IMR-90 (cell line): ENCODE results near the gene TRMT10B. TPM values are rescaled to one million over a fixed set of nuclear protein-coding genes. Genes with fewer than 3 reads are reported as not detected.

ENCODE experiments used
- ATAC-seq: fragments of 200-7000 bp; cut with Tn5 transposase; 2 replicates; pipeline ENCODE4 v1.9.1; 2020; ENCODE audit warnings: low read depth, mild to moderate bottlenecking, moderate library complexity
- BruUV-seq: library from RNA; stranded (reverse); fragments of 400-500 nt; replicated peaks from 2 replicates; lab custom pipeline; 2021; lab: Mats Ljungman, UMichigan
- CTCF ChIA-PET: fragments of 300-600 bp; formaldehyde crosslinking; extraction: SDS; loops from one replicate; lab custom pipeline; 2021; ENCODE audit warnings: antibody characterized with exemption; lab: Yijun Ruan, JAX
- POLR2A ChIA-PET: fragments of 300-600 bp; sonication (Branson Sonifier 250); formaldehyde crosslinking; loops from one replicate; lab custom pipeline; 2022; ENCODE audit warnings: antibody characterized with exemption; ENCODE audit not compliant: unreplicated experiment; lab: Charles Lee
- DNase-seq: peaks from one replicate; pipeline ENCODE4 v3.0.0; 2013
- H2AFZ ChIP-seq: replicated peaks from 2 replicates; pipeline ENCODE3; 2013; ENCODE audit warnings: low read length, mild to moderate bottlenecking; ENCODE audit not compliant: poor library complexity
- H2AK5ac ChIP-seq: 2 replicates; pipeline ENCODE4 v1.6.1; 2013; ENCODE audit warnings: low read depth, low read length, inconsistent platforms
- H2AK9ac ChIP-seq: replicated peaks from 2 replicates; pipeline ENCODE3; 2013; ENCODE audit warnings: mild to moderate bottlenecking, low read depth, low read length, moderate library complexity; ENCODE audit not compliant: poor library complexity
- H2BK120ac ChIP-seq: 2 replicates; pipeline ENCODE4 v1.6.1; 2013; ENCODE audit warnings: low read depth, low read length, inconsistent platforms
- H2BK15ac ChIP-seq: 3 replicates; pipeline ENCODE4 v1.6.1; 2013; ENCODE audit warnings: low read depth, low read length, inconsistent platforms
- H2BK20ac ChIP-seq: 2 replicates; pipeline ENCODE4 v1.6.1; 2013; ENCODE audit warnings: low read depth, mild to moderate bottlenecking, inconsistent platforms, low read length, moderate library complexity
- H2BK5ac ChIP-seq: 2 replicates; pipeline ENCODE4 v1.6.1; 2013; ENCODE audit warnings: mild to moderate bottlenecking, low read depth, low read length, inconsistent platforms; ENCODE audit not compliant: poor library complexity, severe bottlenecking
- H3K14ac ChIP-seq: replicated peaks from 2 replicates; pipeline ENCODE4 v1.6.1; 2013; ENCODE audit warnings: low read depth, low read length, inconsistent platforms
- H3K18ac ChIP-seq: 2 replicates; pipeline ENCODE4 v1.6.1; 2013; ENCODE audit warnings: low read depth, low read length, control low read depth
- H3K23ac ChIP-seq: 2 replicates; pipeline ENCODE4 v1.6.1; 2013; ENCODE audit warnings: low read depth, low read length, inconsistent platforms
- H3K27ac ChIP-seq: 2 replicates; pipeline ENCODE4 v1.5.1; 2013; ENCODE audit warnings: mild to moderate bottlenecking, control low read depth, low read length; ENCODE audit not compliant: insufficient read depth
- H3K27me3 ChIP-seq: 2 replicates; pipeline ENCODE4 v1.6.1; 2013; ENCODE audit warnings: low read length; ENCODE audit not compliant: control insufficient read depth, insufficient read depth
- H3K36me3 ChIP-seq: 2 replicates; pipeline ENCODE4 v1.6.1; 2013; ENCODE audit warnings: low read length, mixed read lengths; ENCODE audit not compliant: control insufficient read depth, insufficient read depth
- H3K4ac ChIP-seq: 2 replicates; pipeline ENCODE4 v1.6.1; 2013; ENCODE audit warnings: low read depth, low read length, inconsistent platforms
- H3K4me1 ChIP-seq: 2 replicates; pipeline ENCODE4 v1.6.1; 2013; ENCODE audit warnings: low read length, mixed read lengths; ENCODE audit not compliant: control insufficient read depth, insufficient read depth
- H3K4me2 ChIP-seq: 2 replicates; pipeline ENCODE4 v1.6.1; 2013; ENCODE audit warnings: low read depth, mild to moderate bottlenecking, control low read depth, low read length, moderate library complexity
- H3K4me3 ChIP-seq: 2 replicates; pipeline ENCODE4 v1.5.1; 2013; ENCODE audit warnings: low read depth, mild to moderate bottlenecking, control low read depth, low read length, moderate library complexity; ENCODE audit not compliant: insufficient read depth
- H3K56ac ChIP-seq: 2 replicates; pipeline ENCODE4 v1.6.1; 2013; ENCODE audit warnings: low read length, inconsistent platforms; ENCODE audit not compliant: insufficient read depth; ENCODE audit errors: extremely low read depth
- H3K79me1 ChIP-seq, 2 experiments: 2 replicates each; pipeline ENCODE4 v1.6.1; 2013; ENCODE audit warnings: low read length in 2 of 2, inconsistent platforms in 1 of 2, low read depth in 1 of 2
- H3K9ac ChIP-seq: 2 replicates; pipeline ENCODE4 v1.6.1; 2013; ENCODE audit warnings: low read depth, low read length, control low read depth
- H3K9me1 ChIP-seq: 2 replicates; pipeline ENCODE4 v1.6.1; 2013; ENCODE audit warnings: low read length, inconsistent platforms; ENCODE audit not compliant: insufficient read depth
- H3K9me3 ChIP-seq: 2 replicates; pipeline ENCODE4 v1.6.1; 2013; ENCODE audit warnings: low read length; ENCODE audit not compliant: control insufficient read depth, insufficient read depth
- H4K20me1 ChIP-seq: 2 replicates; pipeline ENCODE4 v1.6.1; 2013; ENCODE audit warnings: low read length, inconsistent platforms; ENCODE audit not compliant: insufficient read depth
- H4K5ac ChIP-seq: 2 replicates; pipeline ENCODE4 v1.6.1; 2013; ENCODE audit warnings: mild to moderate bottlenecking, low read depth, low read length, control low read depth
- H4K8ac ChIP-seq, 2 experiments: 2 replicates each; pipeline ENCODE4 v1.6.1; 2013; ENCODE audit warnings: low read depth in 2 of 2, low read length in 2 of 2, control low read depth in 1 of 2, inconsistent platforms in 1 of 2
- H4K91ac ChIP-seq: 2 replicates; pipeline ENCODE4 v1.6.1; 2013; ENCODE audit warnings: low read depth, low read length, inconsistent platforms; ENCODE audit not compliant: insufficient read depth
- BHLHE40 ChIP-seq: fragments of 150-350 bp; IDR thresholded peaks from 2 replicates; pipeline ENCODE4 v1.6.1; 2016; ENCODE audit warnings: mild to moderate bottlenecking, low read depth, low read length
- CEBPB ChIP-seq: IDR thresholded peaks from 2 replicates; pipeline ENCODE4 v1.6.1; 2012; ENCODE audit warnings: low read depth, low read length, improper control_type of control experiment
- CHD1 ChIP-seq: IDR thresholded peaks from 2 replicates; pipeline ENCODE4 v1.6.1; 2012; ENCODE audit warnings: low read depth, low read length, improper control_type of control experiment
- CTCF ChIP-seq: conservative IDR thresholded peaks from 2 replicates; pipeline ENCODE4 v1.5.1; 2012; ENCODE audit warnings: mild to moderate bottlenecking, low read depth, low read length, improper control_type of control experiment
- ELK1 ChIP-seq: fragments of 150-350 bp; IDR thresholded peaks from 2 replicates; pipeline ENCODE4 v1.6.1; 2016; ENCODE audit warnings: low read depth, mild to moderate bottlenecking, low read length, moderate library complexity, borderline replicate concordance
- FOS ChIP-seq: fragments of 150-350 bp; IDR thresholded peaks from 2 replicates; pipeline ENCODE4 v1.6.1; 2016; ENCODE audit warnings: low read depth, low read length
- MAFK ChIP-seq: IDR thresholded peaks from 2 replicates; pipeline ENCODE4 v1.6.1; 2012; ENCODE audit warnings: low read depth, low read length, improper control_type of control experiment
- MAZ ChIP-seq: IDR thresholded peaks from 2 replicates; pipeline ENCODE4 v1.6.1; 2012; ENCODE audit warnings: low read depth, mild to moderate bottlenecking, low read length, improper control_type of control experiment, moderate library complexity, borderline replicate concordance
- MXI1 ChIP-seq: IDR thresholded peaks from 2 replicates; pipeline ENCODE4 v1.6.1; 2012; ENCODE audit warnings: low read depth, mild to moderate bottlenecking, low read length, moderate library complexity, borderline replicate concordance
- NFE2L2 ChIP-seq: fragments of 150-350 bp; IDR thresholded peaks from 2 replicates; pipeline ENCODE4 v1.6.1; 2016; ENCODE audit warnings: low read depth, mild to moderate bottlenecking, low read length
- POLR2A ChIP-seq: IDR thresholded peaks from 2 replicates; pipeline ENCODE4 v1.6.1; 2012; ENCODE audit warnings: mild to moderate bottlenecking, low read depth, low read length
- RAD21 ChIP-seq: IDR thresholded peaks from 2 replicates; pipeline ENCODE4 v1.6.1; 2012; ENCODE audit warnings: low read length, improper control_type of control experiment
- RCOR1 ChIP-seq: IDR thresholded peaks from 2 replicates; pipeline ENCODE4 v1.6.1; 2012; ENCODE audit warnings: mild to moderate bottlenecking, low read length, improper control_type of control experiment; ENCODE audit not compliant: insufficient replicate concordance
- RFX5 ChIP-seq: IDR thresholded peaks from 2 replicates; pipeline ENCODE4 v1.8.0; 2012; ENCODE audit warnings: low read depth, mild to moderate bottlenecking, low read length, moderate library complexity
- SMC3 ChIP-seq: fragments of 150-350 bp; IDR thresholded peaks from 2 replicates; pipeline ENCODE4 v1.6.1; 2016; ENCODE audit warnings: low read depth, mild to moderate bottlenecking, antibody characterized with exemption, low read length, moderate library complexity
- USF2 ChIP-seq: fragments of 150-350 bp; IDR thresholded peaks from 2 replicates; pipeline ENCODE4 v1.6.1; 2017; ENCODE audit warnings: mild to moderate bottlenecking, antibody characterized with exemption, low read length, low read depth
- WGBS, 2 experiments: methylation state at CpG; one replicate each; pipeline versions ENCODE4 v1.1.5 to v1.1.7; 2013; ENCODE audit warnings: missing lambda C conversion rate in 2 of 2; ENCODE audit not compliant: insufficient read length in 1 of 2; ENCODE audit errors: extremely low coverage in 2 of 2; 5-methylcytosine and 5-hydroxymethylcytosine counted together
- dilution Hi-C: fragments of 300-500 bp; cut with HindIII; formaldehyde crosslinking; loops from one replicate; pipeline ENCODE4 v1.14.3; 2018; ENCODE audit warnings: low sequenced_read_pairs; ENCODE audit not compliant: unreplicated experiment
- in situ Hi-C: fragments of 300-500 bp; cut with MboI; formaldehyde crosslinking; loops from 3 replicates; pipeline ENCODE4 v1.14.3; 2019; ENCODE audit warnings: low sequenced_read_pairs, inconsistent platforms, mixed read lengths
- intact Hi-C: fragments of 100-400 bp; cut with micrococcal nuclease; formaldehyde crosslinking; loops from 2 replicates; pipeline ENCODE4 v1.10.0; 2022
- polyA plus RNA-seq, 3 experiments: library from polyadenylated mRNA; depleted of rRNA; stranded (reverse); fragments of >200 nt; gene quantifications; 2 replicates each; pipeline ENCODE4 v1.2.3, GENCODE V29; 2012; ENCODE audit warnings: low replicate concordance in 1 of 3
- total RNA-seq: library from RNA; depleted of rRNA; stranded (reverse); fragments of >200 nt; gene quantifications from 2 replicates; pipeline ENCODE4 v1.2.3, GENCODE V29; 2012

The TRMT10B gene
- total and polyA plus RNA-seq, 2 of the 4 experiments (the other 2 are of a cell fraction): 2.3 to 4.5 TPM

- no peak overlapping the region for H2AFZ ChIP-seq
- H3K4ac ChIP-seq: no peak overlapping the region
- H3K4me3 ChIP-seq: no peak overlapping the region
- H3K9me1 ChIP-seq: no peaks in the 10 kb centered on the region
- TF ChIP-seq CTCF (no peak), MAZ (no peak), MAFK (no peak), RAD21 (no peak), BHLHE40 (no peak), NFE2L2 (no peak), FOS (no peak), MXI1 (no peak), CEBPB (no peak), USF2 (no peak), ELK1 (no peak), SMC3 (no peak), RCOR1 (no peak), POLR2A (no peak), CHD1 (no peak), RFX5 (no peak)
- H2BK120ac ChIP-seq: no peak overlapping the region
- no peak overlapping the region for H4K91ac ChIP-seq
- dilution Hi-C loops (no loop called here), intact Hi-C loops (no loop called here), in situ Hi-C loops (no loop called here)
- H2AK5ac ChIP-seq: no peak overlapping the region
- H3K56ac ChIP-seq: no peak overlapping the region
- DNase-seq (no peak), ATAC-seq (no peak)
- H4K8ac ChIP-seq: no peak overlapping the region
- WGBS, 2 experiments: 87% methylated on average over 3 of the region's 5 CpGs; no CpG with 5 or more reads in 1 of the 2 experiments
- no peak overlapping the region for H3K23ac ChIP-seq
- H3K14ac ChIP-seq: no peak overlapping the region
- no peak overlapping the region for H2BK20ac ChIP-seq
- no peak overlapping the region for H3K4me2 ChIP-seq
- no peak overlapping the region for H2AK9ac ChIP-seq
- H2BK5ac ChIP-seq: no peak overlapping the region
- no peak overlapping the region for H3K18ac ChIP-seq
- H3K36me3 ChIP-seq: no peaks in the 10 kb centered on the region
- no peaks in the 10 kb centered on the region for H3K79me1 ChIP-seq
- H4K5ac ChIP-seq: no peak overlapping the region
- H3K27ac ChIP-seq: no peak overlapping the region
- H2BK15ac ChIP-seq: no peak overlapping the region
- H3K27me3 ChIP-seq: peaks cover 27% of the 10 kb centered on the region
- no peak overlapping the region for H3K9ac ChIP-seq
- H3K4me1 ChIP-seq: no peaks in the 10 kb centered on the region
- H3K9me3 ChIP-seq: 0 out of 2 replicates have a peak, but pooled peaks cover 2% of the 10 kb centered on the region
- POLR2A ChIA-PET: no interaction called here
- BruUV-seq: no TSS peak
- no peaks in the 10 kb centered on the region for H4K20me1 ChIP-seq
- CTCF ChIA-PET: no interaction called here
These were observed 37.6 kb upstream of the TRMT10B start for GRCh38 chr9:37715991-37716505.
